H1 (cell line): ENCODE results near the gene FAH. TPM values are rescaled to one million over a fixed set of nuclear protein-coding genes. Genes with fewer than 3 reads are reported as not detected.

Experiments used
- CTCF ChIA-PET: fragments of 300-600 bp; sonication (Branson Sonifier 250); formaldehyde crosslinking; loops from one replicate; lab custom pipeline; 2021; ENCODE audit not compliant: partially characterized antibody; lab: Charles Lee
- POLR2A ChIA-PET: fragments of 300-600 bp; sonication (Branson Sonifier 250); formaldehyde crosslinking; loops from one replicate; lab custom pipeline; 2021; ENCODE audit warnings: inconsistent platforms; ENCODE audit not compliant: partially characterized antibody; lab: Charles Lee
- DNase-seq, 2 experiments: peaks; one replicate each; pipeline versions ENCODE4 v3.0.0 to v3.0.0-alpha.2; 2010 to 2022; ENCODE audit warnings: low spot score in 2 of 2, low read depth in 1 of 2, mixed read lengths in 1 of 2
- FAIRE-seq: peaks from 2 replicates; lab custom pipeline; 2011; peaks lifted over from hg19 to GRCh38; lab: Jason Lieb, UNC
- H2AFZ ChIP-seq: 2 replicates; pipeline ENCODE4 v1.8.1; 2012; ENCODE audit warnings: low read length, inconsistent platforms
- H2AK5ac ChIP-seq: 2 replicates; pipeline ENCODE4 v1.6.1; 2013; ENCODE audit warnings: low read depth, low read length
- H2BK120ac ChIP-seq: replicated peaks from 2 replicates; pipeline ENCODE3; 2013; ENCODE audit warnings: low read depth, low read length, inconsistent platforms
- H2BK12ac ChIP-seq: 2 replicates; pipeline ENCODE4 v1.6.1; 2013; ENCODE audit warnings: low read depth, low read length
- H2BK15ac ChIP-seq: 2 replicates; pipeline ENCODE4 v1.6.1; 2013; ENCODE audit warnings: low read length
- H2BK20ac ChIP-seq: 2 replicates; pipeline ENCODE4 v1.6.1; 2013; ENCODE audit warnings: low read length
- H2BK5ac ChIP-seq: 2 replicates; pipeline ENCODE4 v1.6.1; 2013; ENCODE audit warnings: low read depth, low read length
- H3K14ac ChIP-seq: 2 replicates; pipeline ENCODE4 v1.6.1; 2013; ENCODE audit warnings: inconsistent platforms; ENCODE audit not compliant: insufficient read length
- H3K18ac ChIP-seq: 2 replicates; pipeline ENCODE4 v1.6.1; 2013; ENCODE audit warnings: low read length; ENCODE audit errors: extremely low read depth
- H3K23ac ChIP-seq: 2 replicates; pipeline ENCODE4 v1.6.1; 2013; ENCODE audit warnings: inconsistent platforms; ENCODE audit not compliant: insufficient read length
- H3K23me2 ChIP-seq: 2 replicates; pipeline ENCODE4 v1.6.1; 2013; ENCODE audit warnings: low read depth, low read length
- H3K27ac ChIP-seq: 2 replicates; pipeline ENCODE4 v1.6.1; 2011; ENCODE audit warnings: low read depth, low read length, inconsistent platforms
- H3K27me3 ChIP-seq, 4 experiments: replicated peaks in 1 of 4; 1 replicate in 1 of 4; 2 replicates in 3 of 4; pipeline versions ENCODE4 v1.6.1 to v1.8.1; 2011 to 2013; ENCODE audit warnings: low read length in 3 of 4, mild to moderate bottlenecking in 3 of 4, inconsistent platforms in 2 of 4, mixed read lengths in 2 of 4, moderate library complexity in 1 of 4; ENCODE audit not compliant: control insufficient read depth in 3 of 4, insufficient read depth in 3 of 4; ENCODE audit errors: extremely low read depth in 1 of 4
- H3K36me3 ChIP-seq, 4 experiments: 2 replicates each; pipeline versions ENCODE4 v1.6.1 to v1.8.1; 2011 to 2013; ENCODE audit warnings: mild to moderate bottlenecking in 4 of 4, low read length in 3 of 4, moderate library complexity in 2 of 4, control low read depth in 1 of 4, inconsistent platforms in 1 of 4; ENCODE audit not compliant: insufficient read depth in 4 of 4, control insufficient read depth in 2 of 4
- H3K4ac ChIP-seq: replicated peaks from 2 replicates; pipeline ENCODE3; 2013; ENCODE audit warnings: low read length, low read depth, mixed read lengths, inconsistent platforms; ENCODE audit not compliant: insufficient read length
- H3K4me1 ChIP-seq, 4 experiments: replicated peaks in 1 of 4; 1 replicate in 1 of 4; 2 replicates in 3 of 4; pipeline versions ENCODE4 v1.6.1 to v1.8.1; 2011 to 2013; ENCODE audit warnings: low read length in 3 of 4, inconsistent platforms in 2 of 4, mixed read lengths in 1 of 4; ENCODE audit not compliant: insufficient read depth in 4 of 4, control insufficient read depth in 3 of 4
- H3K4me2 ChIP-seq, 2 experiments: 2 replicates each; pipeline versions ENCODE4 v1.6.1 to v1.8.1; 2011 to 2013; ENCODE audit warnings: low read depth in 2 of 2, low read length in 2 of 2, control low read depth in 1 of 2, inconsistent platforms in 1 of 2, mild to moderate bottlenecking in 1 of 2; ENCODE audit not compliant: insufficient read depth in 1 of 2
- H3K4me3 ChIP-seq, 4 experiments: fragments of 200-600, 300-600 bp in 1 of 4; sonication (generic), shearing (Covaris generic), sonication (Bioruptor Twin) in 1 of 4; 2 replicates each; pipeline versions ENCODE4 v1.5.1 to v1.8.1; 2011 to 2016; ENCODE audit warnings: low read length in 4 of 4, low read depth in 3 of 4, control low read depth in 2 of 4, inconsistent platforms in 2 of 4, mild to moderate bottlenecking in 2 of 4, mixed read lengths in 1 of 4, moderate library complexity in 1 of 4; ENCODE audit not compliant: insufficient read depth in 2 of 4; ENCODE audit errors: extremely low read depth in 1 of 4
- H3K56ac ChIP-seq: replicated peaks from 2 replicates; pipeline ENCODE3; 2013; ENCODE audit warnings: low read depth, mild to moderate bottlenecking, mixed read lengths, low read length, inconsistent platforms; ENCODE audit not compliant: insufficient read length
- H3K79me1 ChIP-seq: 2 replicates; pipeline ENCODE4 v1.6.1; 2013; ENCODE audit warnings: low read depth, low read length, control low read depth
- H3K79me2 ChIP-seq, 2 experiments: 2 replicates each; pipeline versions ENCODE4 v1.6.1 to v1.8.1; 2012 to 2013; ENCODE audit warnings: low read length in 2 of 2, mild to moderate bottlenecking in 2 of 2, inconsistent platforms in 1 of 2; ENCODE audit not compliant: insufficient read depth in 2 of 2, control insufficient read depth in 1 of 2
- H3K9ac ChIP-seq, 4 experiments: replicated peaks in 1 of 4; 1 replicate in 1 of 4; 2 replicates in 3 of 4; pipeline versions ENCODE4 v1.6.1 to v1.8.1; 2011 to 2013; ENCODE audit warnings: low read depth in 3 of 4, low read length in 3 of 4, control low read depth in 2 of 4, mild to moderate bottlenecking in 2 of 4, moderate library complexity in 2 of 4, inconsistent platforms in 1 of 4; ENCODE audit errors: extremely low read depth in 1 of 4
- H3K9me3 ChIP-seq, 2 experiments: 2 replicates each; pipeline versions ENCODE4 v1.6.1 to v1.8.1; 2012 to 2013; ENCODE audit warnings: mild to moderate bottlenecking in 2 of 2, moderate library complexity in 2 of 2, control low read depth in 1 of 2, inconsistent platforms in 1 of 2, low read depth in 1 of 2, low read length in 1 of 2, mixed read lengths in 1 of 2; ENCODE audit not compliant: insufficient read depth in 2 of 2
- H4K20me1 ChIP-seq, 2 experiments: replicated peaks in 1 of 2; 2 replicates each; pipeline versions ENCODE3 to v1.8.1; 2011 to 2013; ENCODE audit warnings: inconsistent platforms in 2 of 2, low read length in 2 of 2, mild to moderate bottlenecking in 1 of 2; ENCODE audit not compliant: insufficient read depth in 2 of 2, control insufficient read depth in 1 of 2
- H4K5ac ChIP-seq: 2 replicates; pipeline ENCODE4 v1.6.1; 2013; ENCODE audit warnings: low read length, low read depth, mixed read lengths, inconsistent platforms; ENCODE audit not compliant: insufficient read length
- H4K8ac ChIP-seq: 2 replicates; pipeline ENCODE4 v1.8.0; 2013; ENCODE audit warnings: mild to moderate bottlenecking, moderate library complexity, low read length, inconsistent platforms; ENCODE audit not compliant: insufficient read depth; ENCODE audit errors: extremely low read depth
- H4K91ac ChIP-seq: replicated peaks from 2 replicates; pipeline ENCODE3; 2013; ENCODE audit warnings: low read length, mixed read lengths, inconsistent platforms; ENCODE audit not compliant: insufficient read length
- BCL11A ChIP-seq, 2 experiments: IDR thresholded peaks; one replicate each; pipeline ENCODE4 v1.6.1; 2011; ENCODE audit warnings: low read depth in 2 of 2, low read length in 2 of 2, mild to moderate bottlenecking in 2 of 2
- BRCA1 ChIP-seq: IDR thresholded peaks from 2 replicates; pipeline ENCODE4 v1.6.1; 2012; ENCODE audit warnings: low read depth, low read length, improper control_type of control experiment
- CHD2 ChIP-seq: IDR thresholded peaks from 2 replicates; pipeline ENCODE4 v1.6.1; 2012; ENCODE audit warnings: low read length, improper control_type of control experiment
- CTBP2 ChIP-seq: IDR thresholded peaks from 2 replicates; pipeline ENCODE4 v1.7.0; 2011; ENCODE audit warnings: borderline replicate concordance, mild to moderate bottlenecking, moderate library complexity, mixed read lengths, low read length; ENCODE audit not compliant: insufficient read depth, insufficient read length
- JUN ChIP-seq: IDR thresholded peaks from 2 replicates; pipeline ENCODE4 v1.6.1; 2011; ENCODE audit warnings: low read depth, mild to moderate bottlenecking, improper control_type of control experiment, low read length
- KDM1A ChIP-seq: fragments of 200-600, 300-600 bp; sonication (generic); IDR thresholded peaks from 2 replicates; pipeline ENCODE4 v1.7.1; 2016; ENCODE audit warnings: mild to moderate bottlenecking, low read length, borderline replicate concordance
- KDM5A ChIP-seq: fragments of 200-600 bp; IDR thresholded peaks from 2 replicates; pipeline ENCODE4 v1.7.1; 2012; ENCODE audit warnings: mild to moderate bottlenecking, low read length, inconsistent platforms, mixed read lengths
- POU5F1 ChIP-seq: IDR thresholded peaks from 2 replicates; pipeline ENCODE4 v1.6.1; 2011; ENCODE audit warnings: low read depth, mild to moderate bottlenecking, low read length, moderate library complexity
- RXRA ChIP-seq: IDR thresholded peaks from 2 replicates; pipeline ENCODE4 v1.6.1; 2011; ENCODE audit warnings: low read depth, mild to moderate bottlenecking, low read length, moderate library complexity; ENCODE audit not compliant: insufficient read depth
- SAP30 ChIP-seq: fragments of 300-600 bp; sonication (generic); IDR thresholded peaks from 2 replicates; pipeline ENCODE4 v1.7.1; 2012; ENCODE audit warnings: low read length, moderate library complexity, mild to moderate bottlenecking, inconsistent platforms; ENCODE audit not compliant: insufficient read depth, insufficient replicate concordance
- SIX5 ChIP-seq: IDR thresholded peaks from 2 replicates; pipeline ENCODE4 v1.6.1; 2011; ENCODE audit warnings: mild to moderate bottlenecking, low read depth, low read length
- TCF12 ChIP-seq: IDR thresholded peaks from 2 replicates; pipeline ENCODE4 v1.6.1; 2011; ENCODE audit warnings: low read depth, mild to moderate bottlenecking, low read length
- YY1 ChIP-seq: IDR thresholded peaks from 2 replicates; pipeline ENCODE4 v1.6.1; 2011; ENCODE audit warnings: low read depth, mild to moderate bottlenecking, low read length
- WGBS, 2 experiments: shearing (Covaris generic) in 1 of 2; methylation state at CpG; one replicate each; pipeline versions ENCODE4 v1.1.6 to v1.1.7; 2013 to 2015; ENCODE audit warnings: low lambda C conversion rate in 2 of 2, mixed read lengths in 2 of 2, inconsistent platforms in 1 of 2, low coverage in 1 of 2, missing lambda C conversion rate in 1 of 2; ENCODE audit not compliant: insufficient replicate concordance in 2 of 2, insufficient coverage in 1 of 2, insufficient read length in 1 of 2; ENCODE audit errors: extremely low coverage in 1 of 2, missing lambda C conversion rate in 1 of 2; 5-methylcytosine and 5-hydroxymethylcytosine counted together
- polyA plus RNA-seq, 7 experiments: library from polyadenylated mRNA; depleted of rRNA in 3 of 7; stranded (reverse) in 5 of 7; unstranded in 2 of 7; fragments of >200 nt in 5 of 7; fragments of 200-250 nt in 2 of 7; gene quantifications; 1 replicate in 5 of 7; 2 replicates in 1 of 7; 4 replicates in 1 of 7; pipeline versions ENCODE4 v1.2.1 to v1.2.3, GENCODE V29; 2011 to 2013; ENCODE audit warnings: missing spikeins in 2 of 7, mixed read lengths in 2 of 7
- total RNA-seq: library from RNA; stranded (reverse); fragmentation: NEBNext Ultra II Directional; extraction: Animal tissue kit (Norgen Biotek cat#: 25700); gene quantifications from 2 replicates; pipeline ENCODE4 v1.2.1, GENCODE V29; 2021
- TF ChIP-seq, protein P1 (sequence below): IDR thresholded peaks from 2 replicates; pipeline ENCODE4 v1.6.1; 2012; ENCODE audit warnings: inconsistent platforms

Gene FAH
- total and polyA plus RNA-seq, 2 of the 8 experiments (the other 6 are each of a cell fraction or from before 2014, with no cell fraction given), result 20.0 to 21.7 TPM

DNA sequence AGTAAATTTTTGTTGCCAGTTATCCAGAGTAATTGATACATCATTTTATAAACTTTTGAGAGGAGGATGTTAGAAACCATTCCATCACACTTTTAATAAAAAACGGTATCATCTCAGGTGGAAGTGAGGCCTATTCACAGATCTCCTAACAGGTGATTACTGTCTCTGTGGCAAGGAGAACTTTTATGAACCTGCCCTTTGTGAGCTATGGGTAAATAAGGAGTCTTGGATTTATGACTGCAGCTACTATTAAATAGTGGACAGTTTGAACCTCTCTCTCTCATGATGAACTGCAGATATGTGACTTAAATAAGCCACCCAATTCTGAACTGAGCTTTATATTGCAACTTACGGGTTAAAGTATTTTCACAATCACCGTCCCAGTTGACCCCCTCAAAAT, 47.6 kb upstream of the FAH start:
- CTCF ChIA-PET, result interaction anchor here (4.2 kb wide), 1 partner anchor 16 kb away, joined by 20 read pairs; no protein-coding TSS in a partner anchor
- TF ChIP-seq CHD2 (no peak), JUN (no peak), TCF12 (no peak), POU5F1 (no peak), CTBP2 (no peak), KDM5A (no peak), BRCA1 (no peak), SAP30 (no peak), KDM1A (no peak), BCL11A (IDR thresholded peaks at IDR 0.05; ENCODE audit: low read depth in 2 of 2, low read length in 2 of 2) (no peak), YY1 (no peak), RXRA (no peak), SIX5 (no peak)
- TF ChIP-seq, protein P1, sequence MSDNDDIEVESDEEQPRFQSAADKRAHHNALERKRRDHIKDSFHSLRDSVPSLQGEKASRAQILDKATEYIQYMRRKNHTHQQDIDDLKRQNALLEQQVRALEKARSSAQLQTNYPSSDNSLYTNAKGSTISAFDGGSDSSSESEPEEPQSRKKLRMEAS, result no peak

More for the DNA sequence above, 47.6 kb upstream of the FAH start:
- Histone ChIP-seq H2BK120ac (no peak overlapping the region), H3K23me2 (no peaks in the 10 kb centered on the region; the same call in 1 of the 2 replicates), H3K4me3 (no peak overlapping the region), H4K8ac (no peak overlapping the region), H3K14ac (no peak overlapping the region), H3K79me2 (peaks cover 0 to 93% of the 10 kb centered on the region in 2 experiments; a peak in 3 of 4 replicates), H3K56ac (no peak overlapping the region), H3K4me1 (peaks cover 0 to 6% (median 0%) of the 10 kb centered on the region in 4 experiments; a peak in 2 of 7 replicates), H2BK12ac (no peak overlapping the region), H2AFZ (no peak overlapping the region), H2BK20ac (no peak overlapping the region), H3K79me1 (no peaks in the 10 kb centered on the region; the same call in 1 of the 2 replicates), H3K36me3 (no peaks in the 10 kb centered on the region; a peak in 1 of 8 replicates), H3K4ac (no peak overlapping the region), H2BK5ac (no peak overlapping the region), H4K5ac (no peak overlapping the region), H2BK15ac (no peak overlapping the region), H3K4me2 (no peak overlapping the region), H3K18ac (no peak overlapping the region), H4K91ac (no peak overlapping the region), H2AK5ac (no peak overlapping the region), H3K23ac (no peak overlapping the region), H3K27ac (no peak overlapping the region), H3K9ac (no peak overlapping the region), H3K9me3 (no peaks in the 10 kb centered on the region), H4K20me1 (peaks cover 2 to 9% of the 10 kb centered on the region in 2 experiments), H3K27me3 (no peaks in the 10 kb centered on the region)
- POLR2A ChIA-PET, result interaction anchor here (1.2 kb wide), 1 partner anchor 10 kb away, joined by 4 read pairs; no protein-coding TSS in a partner anchor
- DNase-seq (no peak), FAIRE-seq (no peak)
- WGBS, 2 experiments, result 96% methylated on average over 3 of the region's 3 CpGs; no CpG with 5 or more reads in 1 of the 2 experiments
